ENCODE results near the gene POTEF.
A peak's percentile ranks its signal among the peaks of the same experiment; 100 is the strongest.
"Not testable (repeated sequence)": the region's sequence is repeated elsewhere in the genome, so short reads cannot be mapped to it uniquely, and the experiment has no call there.

The POTEF gene

DNA sequence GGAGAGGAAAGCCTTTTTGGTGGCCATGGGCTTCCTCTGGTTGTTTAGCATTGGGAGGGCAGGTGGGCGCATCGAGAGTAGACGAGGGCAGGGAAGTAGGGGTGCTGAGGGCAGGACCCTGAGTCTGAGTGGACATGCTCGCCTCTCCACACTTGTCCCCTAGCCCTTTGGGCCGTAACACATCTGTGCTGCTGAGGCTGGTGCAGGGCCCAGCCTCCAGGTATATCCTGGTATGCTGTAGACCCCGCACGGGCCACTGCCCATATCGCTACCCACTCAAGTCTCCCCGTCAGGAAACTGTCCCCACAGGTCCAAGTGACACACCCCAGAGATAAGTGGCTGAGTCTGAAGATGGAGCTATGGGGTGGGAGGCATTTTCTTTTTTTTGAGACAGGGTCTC lies 29.6 kb upstream of the POTEF start (continued):
- TF ChIP-seq KLF9 (tag by site-specific recombination; IDR thresholded peaks at IDR 0.05; ENCODE audit: low read depth) (no peak), ZNF335 (tag by site-specific recombination; conservative IDR thresholded peaks at IDR 0.05) (no peak), ZNF837 (tag by site-specific recombination; IDR thresholded peaks at IDR 0.05) (no peak), ZNF10 (tag by site-specific recombination; IDR thresholded peaks at IDR 0.05) (no peak), ZBTB7A (tag by site-specific recombination; IDR thresholded peaks at IDR 0.05; ENCODE audit: low read depth) (no peak)
- TF ChIP-seq, protein P1, sequence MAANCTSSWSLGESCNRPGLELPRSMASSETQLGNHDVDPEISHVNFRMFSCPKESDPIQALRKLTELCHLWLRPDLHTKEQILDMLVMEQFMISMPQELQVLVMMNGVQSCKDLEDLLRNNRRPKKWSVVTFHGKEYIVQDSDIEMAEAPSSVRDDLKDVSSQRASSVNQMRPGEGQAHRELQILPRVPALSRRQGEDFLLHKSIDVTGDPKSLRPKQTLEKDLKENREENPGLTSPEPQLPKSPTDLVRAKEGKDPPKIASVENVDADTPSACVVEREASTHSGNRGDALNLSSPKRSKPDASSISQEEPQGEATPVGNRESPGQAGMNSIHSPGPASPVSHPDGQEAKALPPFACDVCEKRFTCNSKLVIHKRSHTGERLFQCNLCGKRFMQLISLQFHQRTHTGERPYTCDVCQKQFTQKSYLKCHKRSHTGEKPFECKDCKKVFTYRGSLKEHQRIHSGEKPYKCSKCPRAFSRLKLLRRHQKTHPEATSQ (tag by site-specific recombination; IDR thresholded peaks at IDR 0.05), result no peak
- TF ChIP-seq, protein P2, sequence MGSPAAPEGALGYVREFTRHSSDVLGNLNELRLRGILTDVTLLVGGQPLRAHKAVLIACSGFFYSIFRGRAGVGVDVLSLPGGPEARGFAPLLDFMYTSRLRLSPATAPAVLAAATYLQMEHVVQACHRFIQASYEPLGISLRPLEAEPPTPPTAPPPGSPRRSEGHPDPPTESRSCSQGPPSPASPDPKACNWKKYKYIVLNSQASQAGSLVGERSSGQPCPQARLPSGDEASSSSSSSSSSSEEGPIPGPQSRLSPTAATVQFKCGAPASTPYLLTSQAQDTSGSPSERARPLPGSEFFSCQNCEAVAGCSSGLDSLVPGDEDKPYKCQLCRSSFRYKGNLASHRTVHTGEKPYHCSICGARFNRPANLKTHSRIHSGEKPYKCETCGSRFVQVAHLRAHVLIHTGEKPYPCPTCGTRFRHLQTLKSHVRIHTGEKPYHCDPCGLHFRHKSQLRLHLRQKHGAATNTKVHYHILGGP (tag by site-specific recombination; IDR thresholded peaks at IDR 0.05), result no peak

DNA sequence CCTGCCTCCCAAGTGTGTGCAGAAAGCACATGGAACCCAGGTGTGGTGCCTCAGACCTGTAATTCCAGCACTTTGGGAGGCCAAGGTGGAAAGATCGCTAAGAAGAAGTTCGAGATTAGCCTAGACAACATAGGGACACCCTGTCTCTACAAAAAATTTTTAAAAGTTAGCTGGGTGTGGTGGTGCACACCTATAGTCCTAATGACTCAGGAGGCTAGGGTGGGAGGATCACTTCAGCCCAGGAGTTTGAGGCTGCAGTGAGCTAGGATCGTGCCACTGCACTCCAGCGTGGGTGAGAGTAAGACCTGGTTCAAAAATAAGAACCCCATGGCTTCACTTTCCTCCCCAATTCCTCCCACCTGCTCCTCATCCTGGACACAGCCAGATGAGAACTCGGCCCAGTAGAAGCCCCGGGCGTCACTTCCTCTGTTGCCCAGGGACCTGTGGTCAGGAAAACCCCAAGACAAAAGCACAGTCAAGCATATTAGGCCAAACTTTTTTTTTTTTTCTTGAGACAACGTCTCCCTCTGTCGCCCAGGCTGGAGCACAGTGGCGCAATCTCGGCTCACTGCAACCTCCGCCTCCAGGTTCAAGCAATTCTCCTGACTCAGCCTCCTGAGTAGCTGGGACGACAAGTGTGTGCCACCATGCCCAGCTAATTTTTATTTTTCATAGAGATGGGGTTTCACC lies 28.9 kb upstream of the POTEF start:
- H3K27ac ChIP-seq (ENCODE audit: extremely low read depth, low read depth, low read length); POLR2A ChIA-PET; H3K4me1 ChIP-seq (ENCODE audit: control insufficient read depth, insufficient read depth, low read length); H3K4me3 ChIP-seq (ENCODE audit: low read depth, low read length); H3K9me3 ChIP-seq (ENCODE audit: control insufficient read depth, insufficient read depth, low read depth, low read length); CTCF ChIA-PET: not testable (repeated sequence)
- TF ChIP-seq, protein P3, sequence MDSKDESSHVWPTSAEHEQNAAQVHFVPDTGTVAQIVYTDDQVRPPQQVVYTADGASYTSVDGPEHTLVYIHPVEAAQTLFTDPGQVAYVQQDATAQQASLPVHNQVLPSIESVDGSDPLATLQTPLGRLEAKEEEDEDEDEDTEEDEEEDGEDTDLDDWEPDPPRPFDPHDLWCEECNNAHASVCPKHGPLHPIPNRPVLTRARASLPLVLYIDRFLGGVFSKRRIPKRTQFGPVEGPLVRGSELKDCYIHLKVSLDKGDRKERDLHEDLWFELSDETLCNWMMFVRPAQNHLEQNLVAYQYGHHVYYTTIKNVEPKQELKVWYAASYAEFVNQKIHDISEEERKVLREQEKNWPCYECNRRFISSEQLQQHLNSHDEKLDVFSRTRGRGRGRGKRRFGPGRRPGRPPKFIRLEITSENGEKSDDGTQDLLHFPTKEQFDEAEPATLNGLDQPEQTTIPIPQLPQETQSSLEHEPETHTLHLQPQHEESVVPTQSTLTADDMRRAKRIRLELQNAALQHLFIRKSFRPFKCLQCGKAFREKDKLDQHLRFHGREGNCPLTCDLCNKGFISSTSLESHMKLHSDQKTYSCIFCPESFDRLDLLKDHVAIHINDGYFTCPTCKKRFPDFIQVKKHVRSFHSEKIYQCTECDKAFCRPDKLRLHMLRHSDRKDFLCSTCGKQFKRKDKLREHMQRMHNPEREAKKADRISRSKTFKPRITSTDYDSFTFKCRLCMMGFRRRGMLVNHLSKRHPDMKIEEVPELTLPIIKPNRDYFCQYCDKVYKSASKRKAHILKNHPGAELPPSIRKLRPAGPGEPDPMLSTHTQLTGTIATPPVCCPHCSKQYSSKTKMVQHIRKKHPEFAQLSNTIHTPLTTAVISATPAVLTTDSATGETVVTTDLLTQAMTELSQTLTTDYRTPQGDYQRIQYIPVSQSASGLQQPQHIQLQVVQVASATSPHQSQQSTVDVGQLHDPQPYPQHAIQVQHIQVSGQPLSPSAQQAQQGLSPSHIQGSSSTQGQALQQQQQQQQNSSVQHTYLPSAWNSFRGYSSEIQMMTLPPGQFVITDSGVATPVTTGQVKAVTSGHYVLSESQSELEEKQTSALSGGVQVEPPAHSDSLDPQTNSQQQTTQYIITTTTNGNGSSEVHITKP (tag by site-specific recombination; IDR thresholded peaks at IDR 0.05), result peak; percentile 14; the same call in 1 of the 2 replicates
- H3K36me3 ChIP-seq (ENCODE audit: control insufficient read depth in 2 of 2, insufficient read depth in 1 of 2, low read length in 2 of 2), result peaks cover 4 to 83% of the 10 kb centered on the region in 2 experiments; a peak in 2 of 3 replicates

GRCh38 chr2:130157354-130157753 lies 28.3 kb upstream of the POTEF start:
- POLR2A ChIA-PET; H3K9me3 ChIP-seq (ENCODE audit: control insufficient read depth, insufficient read depth, low read depth, low read length); H3K27ac ChIP-seq (ENCODE audit: extremely low read depth, low read depth, low read length); H3K4me1 ChIP-seq (ENCODE audit: control insufficient read depth, insufficient read depth, low read length); CTCF ChIA-PET; H3K4me3 ChIP-seq (ENCODE audit: low read depth, low read length): not testable (repeated sequence)
- TF ChIP-seq ZIC2 (tag by site-specific recombination; IDR thresholded peaks at IDR 0.05), result peak; percentile 45
- TF ChIP-seq ZFHX2 (tag by site-specific recombination; conservative IDR thresholded peaks at IDR 0.05), result peak; percentile 63
- peak; percentile 51; the same call in 1 of the 2 replicates for TF ChIP-seq ZNF600 (tag by site-specific recombination; IDR thresholded peaks at IDR 0.05)
- peak; percentile 65; the same call in 1 of the 2 replicates for TF ChIP-seq EGR2 (tag by site-specific recombination; IDR thresholded peaks at IDR 0.05; ENCODE audit: low read depth)
- TF ChIP-seq GLIS2 (tag by site-specific recombination; IDR thresholded peaks at IDR 0.05), result peak; percentile 27; the same call in 1 of the 2 replicates
- H3K36me3 ChIP-seq (ENCODE audit: control insufficient read depth in 2 of 2, insufficient read depth in 1 of 2, low read length in 2 of 2), result peaks cover 4 to 83% of the 10 kb centered on the region in 2 experiments; a peak in 2 of 3 replicates

DNA sequence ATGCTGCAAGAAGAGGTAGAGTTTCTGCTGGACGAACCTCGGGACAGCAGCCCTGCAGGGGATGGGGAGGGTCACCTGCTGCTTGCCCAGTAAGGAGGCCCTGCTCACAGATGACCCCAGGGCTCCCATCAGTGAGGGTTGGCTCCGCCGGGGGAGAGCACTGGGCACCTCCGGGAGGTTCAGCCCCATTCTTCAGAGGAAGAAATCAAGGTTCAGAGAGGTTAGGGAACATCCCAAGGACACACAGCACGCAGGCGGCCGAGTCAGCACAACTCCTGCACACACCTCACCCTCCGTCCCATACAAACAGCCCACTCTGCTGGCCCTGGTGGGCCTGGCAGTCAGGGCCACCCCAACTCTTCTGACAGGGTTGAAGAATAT lies 27.6 kb upstream of the POTEF start:
- CTCF ChIA-PET, result interaction anchor here (1.1 kb wide), 1 partner anchor 220 kb away, joined by 4 read pairs; no protein-coding TSS in a partner anchor

More for the DNA sequence above, 27.6 kb upstream of the POTEF start:
- no peak overlapping the region for H3K27ac ChIP-seq (ENCODE audit: extremely low read depth, low read depth, low read length)
- POLR2A ChIA-PET, result no interaction called here
- TF ChIP-seq ZNF501 (tag by site-specific recombination; IDR thresholded peaks at IDR 0.05) (no peak), ZNF768 (tag by site-specific recombination; IDR thresholded peaks at IDR 0.05) (peak; percentile 77; the same call in 1 of the 2 replicates)
- H3K36me3 ChIP-seq (ENCODE audit: control insufficient read depth in 2 of 2, insufficient read depth in 1 of 2, low read length in 2 of 2), result peaks cover 4 to 85% of the 10 kb centered on the region in 2 experiments; a peak in 2 of 3 replicates
- no peak overlapping the region for H3K4me3 ChIP-seq (ENCODE audit: low read depth, low read length)
- H3K4me1 ChIP-seq (ENCODE audit: control insufficient read depth, insufficient read depth, low read length), result no peaks in the 10 kb centered on the region
- H3K9me3 ChIP-seq (ENCODE audit: control insufficient read depth, insufficient read depth, low read depth, low read length), result no peaks in the 10 kb centered on the region

Measured in HEK293 (cell line).